ENCODE results near the gene LACTB. TPM values are rescaled to one million over a fixed set of nuclear protein-coding genes. Genes with fewer than 3 reads are reported as not detected.
A peak's percentile ranks its signal among the peaks of the same experiment; 100 is the strongest.

LACTB gene
- total and polyA plus RNA-seq, 2 of the 13 experiments (the other 11 are each of a cell fraction or from before 2014, with no cell fraction given), result 14.8 to 23.0 TPM

- no TSS peak for BruUV-seq (replicated peaks)
- CTCF ChIA-PET (ENCODE audit: low intra/inter-chr PET ratio, low total read pairs), result no interaction called here
- peak overlapping the region; percentile 38 for H3K27ac ChIP-seq (ENCODE audit: extremely low read length, insufficient read depth, low read length)
- DNase-seq (ENCODE audit: low spot score) (no peak), FAIRE-seq (no peak), ATAC-seq (peak; percentile 49)
- H3K4me1 ChIP-seq (ENCODE audit: insufficient read depth, low read length), result peaks cover 60% of the 10 kb centered on the region
- no peaks in the 10 kb centered on the region for H3K36me3 ChIP-seq (replicated peaks in 1 of 2; ENCODE audit: control insufficient read depth in 1 of 2, insufficient read depth in 2 of 2, low read length in 2 of 2)
- no peak overlapping the region; the same call in 1 of the 2 replicates for H3K9ac ChIP-seq (ENCODE audit: insufficient read depth, low read depth, low read length)
- peak overlapping the region in 1 of 3 experiments; percentile 32; a peak in 2 of 6 replicates for H3K4me3 ChIP-seq (replicated peaks in 1 of 3; ENCODE audit: insufficient read depth in 1 of 3, low read depth in 2 of 3, low read length in 3 of 3)
- no peak overlapping the region for H2AFZ ChIP-seq (ENCODE audit: low read length)
- H3K79me2 ChIP-seq (ENCODE audit: insufficient read depth, low read length), result no peaks in the 10 kb centered on the region
- 70% methylated on average over 10 of the region's 10 CpGs for WGBS (ENCODE audit: low lambda C conversion rate)
- H3K27me3 ChIP-seq (ENCODE audit: control insufficient read depth in 1 of 2, insufficient read depth in 2 of 2, low read length in 2 of 2), result no peaks in the 10 kb centered on the region
- H3K4me2 ChIP-seq (ENCODE audit: low read depth, low read length), result peak overlapping the region; percentile 67
- H3K9me3 ChIP-seq (ENCODE audit: low read length), result no peaks in the 10 kb centered on the region
- in situ Hi-C loops (cut with HindIII; ENCODE audit: extremely low pct_ligation_motif_present, low pct_unique_long_range_greater_than_20kb), result no loop called here
- intact Hi-C loops (cut with micrococcal nuclease; ENCODE audit: unreplicated experiment), result no loop called here
- POLR2A ChIA-PET, result interaction anchor here (0.8 to 4.9 kb wide), 6 partner anchors 9 to 38 kb away, joined by 3 to 32 read pairs (median 10); no protein-coding TSS in a partner anchor
- no peaks in the 10 kb centered on the region for H4K20me1 ChIP-seq (ENCODE audit: insufficient read depth, low read length)
- peak; percentile 62 for TF ChIP-seq ZNF263 (CRISPR knock-in tag; IDR thresholded peaks at IDR 0.05)
- TF ChIP-seq HMG20B (CRISPR knock-in tag; conservative IDR thresholded peaks at IDR 0.05), result no peak
- TF ChIP-seq ZFP90 (CRISPR knock-in tag; IDR thresholded peaks at IDR 0.05; ENCODE audit: borderline replicate concordance), result peak; percentile 87; the same call in 1 of the 2 replicates
- no peak for TF ChIP-seq HINFP (CRISPR knock-in tag; IDR thresholded peaks at IDR 0.05; ENCODE audit: low read depth)
- no peak for TF ChIP-seq SALL1 (CRISPR knock-in tag; IDR thresholded peaks at IDR 0.05)
- TF ChIP-seq ZNF768 (CRISPR knock-in tag; IDR thresholded peaks at IDR 0.05), result no peak
- TF ChIP-seq MLXIP (CRISPR knock-in tag; IDR thresholded peaks at IDR 0.05; ENCODE audit: borderline replicate concordance), result no peak
- no peak for TF ChIP-seq ZNF501 (CRISPR knock-in tag; IDR thresholded peaks at IDR 0.05)
- no peak for TF ChIP-seq TEAD2 (CRISPR knock-in tag; IDR thresholded peaks at IDR 0.05)
- no peak for TF ChIP-seq ESRRA (CRISPR knock-in tag; IDR thresholded peaks at IDR 0.05; ENCODE audit: low read depth)
- TF ChIP-seq MXI1 (IDR thresholded peaks at IDR 0.05; ENCODE audit: borderline replicate concordance, low read depth, low read length), result no peak
- TF ChIP-seq ZNF414 (CRISPR knock-in tag; IDR thresholded peaks at IDR 0.05), result no peak
- no peak for TF ChIP-seq CENPX (CRISPR knock-in tag; IDR thresholded peaks at IDR 0.05)
- no peak for TF ChIP-seq TAF15 (IDR thresholded peaks at IDR 0.05; ENCODE audit: low read depth, low read length, poor library complexity, severe bottlenecking)
- no peak for TF ChIP-seq ZNF556 (CRISPR knock-in tag; IDR thresholded peaks at IDR 0.05; ENCODE audit: borderline replicate concordance)
- 0 out of 2 replicates have a peak, but pooled peaks have one; percentile 8 for TF ChIP-seq TFAP4 (IDR thresholded peaks at IDR 0.05; ENCODE audit: borderline replicate concordance, low read depth)
- 0 out of 2 replicates have a peak, but pooled peaks have one; percentile 8 for TF ChIP-seq ZBTB38 (CRISPR knock-in tag; IDR thresholded peaks at IDR 0.05)
- no peak for TF ChIP-seq ZMAT5 (CRISPR knock-in tag; IDR thresholded peaks at IDR 0.05; ENCODE audit: borderline replicate concordance, low read depth)
These were observed 40.9 kb upstream of the LACTB start for GRCh38 chr15:63080634-63081250.

Measured in HepG2 (cell line).